Transverse colon (tissue), 4 donors: Measurements from ENCODE around the gene PPP4R3A. TPM values are rescaled to one million over a fixed set of nuclear protein-coding genes. Genes with fewer than 3 reads are reported as not detected.
"Not testable (repeated sequence)": the region's sequence is repeated elsewhere in the genome, so short reads cannot be mapped to it uniquely, and the experiment has no call there.

ENCODE experiments used
- DNase-seq: peaks from one replicate; pipeline ENCODE4 v3.0.0-alpha.2; 2019
- H3K27ac ChIP-seq, 4 donors: fragments of 200-600 bp; sonication (generic); 2 replicates each; pipeline ENCODE4 v1.5.1; 2016 to 2018; ENCODE audit warnings: inconsistent platforms in 4 of 4
- H3K27me3 ChIP-seq: fragments of 200-600 bp; sonication (generic); 2 replicates; pipeline ENCODE4 v1.5.1; 2017; ENCODE audit warnings: inconsistent platforms
- H3K36me3 ChIP-seq, 4 donors: fragments of 200-600 bp; sonication (generic); 2 replicates each; pipeline ENCODE4 v1.5.1; 2017 to 2019; ENCODE audit warnings: inconsistent platforms in 4 of 4
- H3K4me1 ChIP-seq, 4 donors: fragments of 200-600 bp; sonication (generic); 2 replicates each; pipeline ENCODE4 v1.5.1; 2017 to 2020; ENCODE audit warnings: inconsistent platforms in 4 of 4
- H3K4me3 ChIP-seq, 4 donors: fragments of 200-600 bp; sonication (generic); 1 replicate in 1 of 4; 2 replicates in 3 of 4; pipeline versions ENCODE4 v1.5.1 to v1.6.1; 2017 to 2019; ENCODE audit warnings: inconsistent platforms in 4 of 4
- H3K9me3 ChIP-seq, 2 donors: fragments of 200-600 bp; sonication (generic); 2 replicates each; pipeline ENCODE4 v1.5.1; 2017 to 2019; ENCODE audit warnings: inconsistent platforms in 2 of 2
- CTCF ChIP-seq, 5 experiments: fragments of 200-600 bp in 3 of 5; fragments of 450-650 bp in 2 of 5; sonication (generic) in 3 of 5; IDR thresholded peaks; 1 replicate in 2 of 5; 2 replicates in 3 of 5; pipeline ENCODE4 v1.5.1; 2016 to 2017; ENCODE audit warnings: antibody characterized with exemption in 5 of 5, inconsistent platforms in 3 of 5, mild to moderate bottlenecking in 2 of 5, moderate library complexity in 1 of 5
- EP300 ChIP-seq: sonication (generic); formaldehyde crosslinking; IDR thresholded peaks from one replicate; pipeline ENCODE4 v1.6.1; 2017; ENCODE audit warnings: antibody characterized with exemption, low read depth
- POLR2A ChIP-seq: fragments of 450-650 bp; IDR thresholded peaks from one replicate; pipeline ENCODE4 v1.6.1; 2016; ENCODE audit warnings: antibody characterized with exemption, mild to moderate bottlenecking, moderate library complexity
- POLR2AphosphoS5 ChIP-seq, 3 donors: sonication (generic); formaldehyde crosslinking; IDR thresholded peaks; one replicate each; pipeline ENCODE4 v1.6.1; 2016; ENCODE audit warnings: antibody characterized with exemption in 3 of 3
- WGBS, 2 donors: methylation state at CpG; one replicate each; pipeline ENCODE4 v1.1.5; 2018; ENCODE audit warnings: low coverage in 1 of 2; 5-methylcytosine and 5-hydroxymethylcytosine counted together
- in situ Hi-C, 4 donors: fragments of 200-750 bp; cut with MboI; loops; one replicate each; pipeline versions ENCODE4 v1.15.0 to v1.15.1; 2017; ENCODE audit warnings: low sequenced_read_pairs in 3 of 4, low pct_ligation_motif_present in 1 of 4, low pct_unique_long_range_greater_than_20kb in 1 of 4
- intact Hi-C: fragments of 100-400 bp; cut with DNase I; formaldehyde crosslinking; loops from one replicate; pipeline ENCODE4 v1.15.1; 2023; ENCODE audit warnings: low total_unique reads
- total RNA-seq, 4 donors: library from RNA; depleted of rRNA; stranded (reverse); fragments of >200 nt; gene quantifications; one replicate each; pipeline ENCODE4 v1.1.0, GENCODE V29; 2016

Gene PPP4R3A
- total RNA-seq, 4 donors from 2014 or later = 79.4 to 121 (median 106) TPM

- no peak for TF ChIP-seq EP300
- no peak for TF ChIP-seq POLR2A
- no peak for TF ChIP-seq CTCF (IDR thresholded peaks at IDR 0.05)
- TF ChIP-seq POLR2AphosphoS5 (IDR thresholded peaks at IDR 0.05) = no peak
- no peaks in the 10 kb centered on the region for H3K27me3 ChIP-seq
- in situ Hi-C loops = no loop called here
- peaks cover 0 to 35% (median 11%) of the 10 kb centered on the region in 4 donors for H3K36me3 ChIP-seq
- no peak overlapping the region for H3K4me3 ChIP-seq
- H3K4me1 ChIP-seq = no peaks in the 10 kb centered on the region
- intact Hi-C loops = loop anchor here (5.0 kb wide), 1 partner anchor 658 kb away; no protein-coding TSS in a partner anchor
- no peaks in the 10 kb centered on the region for H3K9me3 ChIP-seq
- DNase-seq = no peak
- no peak overlapping the region for H3K27ac ChIP-seq
Measured at GRCh38 chr14:91454155-91454554, 56.0 kb downstream of the PPP4R3A start.

GRCh38 chr14:91453744-91454143 is 56.4 kb downstream of the PPP4R3A start:
- Histone ChIP-seq H3K4me3 (no peak overlapping the region), H3K36me3 (peaks cover 0 to 31% (median 9%) of the 10 kb centered on the region in 4 donors), H3K4me1 (no peaks in the 10 kb centered on the region), H3K9me3 (no peaks in the 10 kb centered on the region), H3K27me3 (no peaks in the 10 kb centered on the region), H3K27ac (no peak overlapping the region)
- peak; percentile 17 for DNase-seq
- intact Hi-C loops (loop anchor here (5.0 kb wide), 1 partner anchor 659 kb away; no protein-coding TSS in a partner anchor), in situ Hi-C loops (no loop called here)
- 68 to 90% methylated on average over 1 to 5 of the region's 5 CpGs for WGBS, 2 donors
- TF ChIP-seq POLR2AphosphoS5 (IDR thresholded peaks at IDR 0.05) (peak in 1 of 3 donors; percentile 21), EP300 (no peak)

GRCh38 chr14:91444335-91445020 is 65.6 kb downstream of the PPP4R3A start:
- no peaks in the 10 kb centered on the region for H3K9me3 ChIP-seq
- H3K27me3 ChIP-seq = no peaks in the 10 kb centered on the region
- 78 to 84% methylated on average over 6 of the region's 6 CpGs for WGBS, 2 donors
- in situ Hi-C loops (no loop called here), intact Hi-C loops (no loop called here)
- no peaks in the 10 kb centered on the region for H3K4me1 ChIP-seq
- DNase-seq = no peak
- TF ChIP-seq CTCF (IDR thresholded peaks at IDR 0.05) (no peak), EP300 (no peak), POLR2AphosphoS5 (IDR thresholded peaks at IDR 0.05) (no peak), POLR2A (no peak)
- H3K4me3 ChIP-seq = no peak overlapping the region
- no peak overlapping the region for H3K27ac ChIP-seq
- H3K36me3 ChIP-seq = no peaks in the 10 kb centered on the region

- H3K4me3 ChIP-seq = no peak overlapping the region
- intact Hi-C loops (no loop called here), in situ Hi-C loops (no loop called here)
- H3K27ac ChIP-seq = no peak overlapping the region
- DNase-seq = no peak
- no peaks in the 10 kb centered on the region for H3K36me3 ChIP-seq
- no peaks in the 10 kb centered on the region for H3K4me1 ChIP-seq
- 93% methylated on average over 1 of the region's 1 CpG; no CpG with 5 or more reads in 1 of the 2 donors for WGBS, 2 donors
- H3K9me3 ChIP-seq = no peaks in the 10 kb centered on the region
- TF ChIP-seq EP300 (no peak), POLR2AphosphoS5 (IDR thresholded peaks at IDR 0.05) (no peak), CTCF (IDR thresholded peaks at IDR 0.05) (no peak), POLR2A (no peak)
- no peaks in the 10 kb centered on the region for H3K27me3 ChIP-seq
Measured at GRCh38 chr14:91439345-91439744, 70.8 kb downstream of the PPP4R3A start.

- Histone ChIP-seq H3K9me3 (no peaks in the 10 kb centered on the region), H3K27ac (no peak overlapping the region), H3K27me3 (no peaks in the 10 kb centered on the region), H3K36me3 (no peaks in the 10 kb centered on the region), H3K4me1 (no peaks in the 10 kb centered on the region), H3K4me3 (no peak overlapping the region)
- no peak for TF ChIP-seq POLR2A
- TF ChIP-seq POLR2AphosphoS5 (IDR thresholded peaks at IDR 0.05) = no peak
- TF ChIP-seq CTCF (IDR thresholded peaks at IDR 0.05) = no peak
- no peak for TF ChIP-seq EP300
- in situ Hi-C loops = no loop called here
- intact Hi-C loops = no loop called here
- no peak for DNase-seq
Measured at GRCh38 chr14:91438845-91439244, 71.3 kb downstream of the PPP4R3A start.

- H3K4me1 ChIP-seq, H3K36me3 ChIP-seq, H3K4me3 ChIP-seq, in situ Hi-C loops, H3K27ac ChIP-seq, H3K9me3 ChIP-seq, H3K27me3 ChIP-seq, intact Hi-C loops: not testable (repeated sequence)
- 70% methylated on average over 16 of the region's 16 CpGs; no CpG with 5 or more reads in 1 of the 2 donors for whole genome bisulfite sequencing, 2 donors
- peak; percentile 21 for DNase-seq
Measured at GRCh38 chr14:91436266-91436665, 73.8 kb downstream of the PPP4R3A start.
